ENCODE data around the gene GNLY.
"Not testable (repeated sequence)": the region's sequence is repeated elsewhere in the genome, so short reads cannot be mapped to it uniquely, and the experiment has no call there.

The GNLY gene

DNA sequence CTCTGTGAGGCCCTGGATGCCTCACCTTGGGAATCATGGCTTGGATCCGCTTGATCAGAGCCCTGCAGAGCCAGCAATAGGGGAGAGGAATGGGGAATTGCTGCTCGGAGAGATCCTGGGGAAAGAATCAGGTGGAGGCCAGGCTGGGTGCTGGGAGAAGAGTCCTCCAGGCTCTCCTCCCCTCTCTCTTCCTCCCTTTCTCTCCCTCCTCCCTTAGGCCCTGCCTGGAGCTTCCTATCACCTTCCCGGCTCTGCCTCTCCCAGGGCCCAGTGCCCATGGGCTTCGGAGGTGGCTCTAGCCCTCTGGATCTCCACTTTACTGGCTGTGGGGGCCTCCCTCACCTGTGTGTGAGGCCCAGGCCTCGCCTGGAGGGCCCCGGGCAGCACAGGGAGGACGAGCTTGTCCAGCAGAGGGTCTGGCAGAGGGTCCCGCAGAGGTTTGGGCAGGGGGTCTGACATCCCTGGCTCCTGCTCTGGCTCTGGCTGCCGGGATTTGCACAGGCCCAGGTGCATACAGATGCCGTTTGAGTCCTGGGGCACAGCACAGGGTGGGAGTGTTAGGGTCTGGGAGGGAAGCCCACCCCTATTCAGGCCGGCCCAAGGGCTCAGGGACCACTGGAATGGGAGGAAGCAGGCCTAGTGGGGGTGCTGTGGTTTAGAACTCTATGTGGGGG is 28.8 kb upstream of the GNLY start:
- no peak for DNase-seq (ENCODE audit: low spot score)

DNA sequence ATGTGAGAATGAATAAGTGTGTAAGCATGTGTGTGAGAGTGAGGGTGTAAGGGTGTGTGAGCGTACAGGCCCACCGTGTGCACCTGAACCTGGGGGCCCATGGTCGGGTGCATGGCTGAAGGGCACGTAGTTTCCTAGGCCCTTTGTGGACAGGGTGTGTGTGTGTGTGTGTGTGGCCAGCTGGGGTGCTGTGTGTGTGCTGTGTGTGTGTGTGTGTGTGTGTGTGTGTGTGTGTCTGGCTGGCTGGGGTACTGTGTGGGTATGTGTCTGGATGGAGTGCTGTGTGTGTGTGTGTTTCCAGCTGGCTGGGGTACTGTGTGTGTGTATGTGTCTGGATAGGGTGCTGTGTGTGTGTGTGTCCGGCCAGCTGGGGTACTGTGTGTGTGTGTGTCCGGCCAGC is 28.1 kb upstream of the GNLY start:
- no peak for DNase-seq (ENCODE audit: low spot score)

DNA sequence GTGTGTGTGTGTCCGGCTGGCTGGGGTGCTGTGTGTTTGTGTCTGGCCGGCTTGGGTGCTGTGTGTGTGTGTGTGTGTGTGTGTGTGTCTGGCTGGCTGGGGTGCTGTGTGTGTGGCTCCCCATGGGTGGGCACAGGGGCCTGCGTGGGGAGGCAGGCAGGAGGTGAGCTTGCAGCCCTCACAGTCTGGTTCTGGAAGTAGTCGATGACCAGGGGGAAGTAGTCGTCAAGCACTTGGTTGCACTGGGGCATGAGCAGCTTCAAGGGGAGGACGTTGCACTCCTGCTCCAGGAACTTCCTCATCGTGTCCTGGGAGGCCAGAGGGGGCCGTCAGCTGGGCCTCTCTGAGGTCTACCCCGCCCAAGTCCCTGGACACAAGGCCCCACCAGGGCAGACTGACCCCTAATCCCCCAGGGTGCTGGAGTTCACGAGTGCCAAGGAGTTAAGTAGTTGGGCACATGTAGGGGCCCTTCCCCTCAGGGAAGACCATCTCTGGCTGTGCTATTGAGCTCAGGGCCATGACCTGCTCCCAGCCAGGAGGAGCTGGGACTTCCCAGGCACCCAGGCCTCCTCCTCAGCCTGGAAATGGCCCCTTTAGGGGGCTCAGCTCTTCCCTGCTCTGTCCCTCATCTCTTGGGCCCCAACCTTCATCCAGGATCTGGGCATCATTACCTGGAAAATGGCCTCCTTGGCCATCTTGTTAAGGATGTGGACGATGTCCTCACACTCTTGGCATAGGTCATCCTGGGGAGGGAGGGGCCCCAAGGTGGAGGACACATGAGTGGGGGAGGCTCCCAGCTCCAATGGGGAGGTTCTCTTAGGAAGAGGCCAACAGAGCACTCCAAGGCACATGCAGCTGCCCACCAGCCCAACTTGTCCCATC is 27.5 kb upstream of the GNLY start:
- no peak for DNase-seq (ENCODE audit: low spot score)

GRCh38 chr2:85667561-85668008 is 26.6 kb upstream of the GNLY start:
- DNase-seq (ENCODE audit: low spot score), result no peak

GRCh38 chr2:85668009-85668856 is 25.9 kb upstream of the GNLY start, which contains the start of gene SFTPB:
SFTPB (minus strand) TSS chr2:85668199; CDS start chr2:85668183, 16 bp downstream.
- peak; percentile 47 for DNase-seq (ENCODE audit: low spot score)

GRCh38 chr2:85668857-85669142 is 25.4 kb upstream of the GNLY start:
- DNase-seq (ENCODE audit: low spot score), result no peak

DNA sequence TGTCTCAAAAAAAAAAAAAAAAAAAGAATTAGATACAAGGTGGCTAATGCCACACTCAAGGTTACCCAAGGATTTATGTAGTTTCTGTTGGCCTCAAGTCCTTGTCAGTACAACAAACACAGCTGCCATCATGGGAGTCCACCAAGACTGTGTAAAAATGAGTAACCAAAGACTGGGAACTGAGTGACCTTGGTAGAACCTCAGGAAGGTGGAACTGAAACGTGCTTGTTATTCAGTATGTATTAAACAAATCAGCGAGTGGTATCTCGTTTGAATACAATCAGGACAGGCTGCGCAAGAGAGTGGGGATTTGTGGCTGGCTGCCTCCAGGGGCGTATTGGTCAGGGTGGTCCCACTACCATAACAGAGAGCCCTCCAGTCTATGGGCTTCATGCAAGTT is 24.6 kb upstream of the GNLY start:
- no peak for DNase-seq (ENCODE audit: low spot score)

DNA sequence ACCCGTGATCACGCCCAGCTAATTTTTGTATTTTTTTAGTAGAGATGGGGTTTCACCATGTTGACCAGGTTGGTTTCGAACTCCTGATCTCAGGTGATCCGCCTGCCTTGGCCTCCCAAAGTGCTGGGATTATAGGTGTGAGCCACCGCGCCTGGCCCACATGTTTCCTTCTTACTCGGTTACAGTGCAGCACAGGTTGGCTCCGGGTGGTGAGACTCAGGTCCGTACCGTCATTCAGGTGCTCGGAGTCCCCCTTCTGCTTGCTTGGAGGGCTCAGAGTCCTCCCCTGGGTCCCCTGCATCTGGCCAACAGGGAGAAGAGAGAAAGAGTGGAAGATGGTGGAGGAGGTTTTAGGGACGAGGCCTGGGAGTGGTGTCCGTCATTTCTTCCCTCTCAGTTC is 23.7 kb upstream of the GNLY start:
- DNase-seq (ENCODE audit: low spot score), result not testable (repeated sequence)

DNA sequence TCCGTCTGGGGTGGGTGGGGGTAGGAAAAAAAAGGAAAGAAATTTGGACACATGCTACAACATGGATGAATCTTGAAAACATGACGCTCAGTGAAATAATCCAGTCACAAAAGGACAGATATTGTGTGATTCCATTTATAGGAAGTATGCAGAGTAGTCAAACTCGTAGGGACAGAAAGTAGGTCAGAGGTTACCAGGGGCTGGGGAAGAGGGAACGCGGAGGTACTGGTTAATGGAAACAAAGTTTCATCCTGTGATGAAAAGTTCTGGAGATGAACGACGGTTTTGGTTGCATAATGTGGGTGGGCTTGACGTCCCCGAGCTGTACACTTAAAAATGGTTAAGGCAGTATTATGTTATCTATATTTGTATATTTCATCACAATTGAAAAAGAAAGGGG is 21.7 kb upstream of the GNLY start:
- no peak for DNase-seq (ENCODE audit: low spot score)

GRCh38 chr2:85673716-85674375 is 20.3 kb upstream of the GNLY start:
- DNase-seq (ENCODE audit: low spot score), result no peak

DNA sequence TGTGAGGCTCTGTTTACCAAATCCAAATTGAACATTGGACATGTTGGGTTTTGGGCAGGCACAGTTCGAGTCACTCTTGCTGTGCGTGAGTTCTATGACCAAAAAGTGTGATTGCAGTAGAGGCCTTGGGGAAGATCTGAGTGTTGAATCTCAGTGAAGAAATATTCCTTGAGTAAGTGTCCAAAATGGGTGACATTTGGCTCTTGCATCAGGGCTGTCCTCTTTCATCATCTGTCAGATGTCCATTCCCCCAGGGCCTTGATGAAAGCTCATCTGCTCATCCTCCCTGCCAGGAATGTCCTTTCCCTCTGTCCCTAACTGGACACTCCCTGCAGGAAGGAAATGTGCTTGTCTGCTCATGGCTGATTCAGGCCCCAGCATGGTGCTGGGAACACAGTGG is 19.7 kb upstream of the GNLY start:
- no peak for DNase-seq (ENCODE audit: low spot score)

GRCh38 chr2:85675427-85675826 is 18.7 kb upstream of the GNLY start:
- no peak for DNase-seq (ENCODE audit: low spot score)

DNA sequence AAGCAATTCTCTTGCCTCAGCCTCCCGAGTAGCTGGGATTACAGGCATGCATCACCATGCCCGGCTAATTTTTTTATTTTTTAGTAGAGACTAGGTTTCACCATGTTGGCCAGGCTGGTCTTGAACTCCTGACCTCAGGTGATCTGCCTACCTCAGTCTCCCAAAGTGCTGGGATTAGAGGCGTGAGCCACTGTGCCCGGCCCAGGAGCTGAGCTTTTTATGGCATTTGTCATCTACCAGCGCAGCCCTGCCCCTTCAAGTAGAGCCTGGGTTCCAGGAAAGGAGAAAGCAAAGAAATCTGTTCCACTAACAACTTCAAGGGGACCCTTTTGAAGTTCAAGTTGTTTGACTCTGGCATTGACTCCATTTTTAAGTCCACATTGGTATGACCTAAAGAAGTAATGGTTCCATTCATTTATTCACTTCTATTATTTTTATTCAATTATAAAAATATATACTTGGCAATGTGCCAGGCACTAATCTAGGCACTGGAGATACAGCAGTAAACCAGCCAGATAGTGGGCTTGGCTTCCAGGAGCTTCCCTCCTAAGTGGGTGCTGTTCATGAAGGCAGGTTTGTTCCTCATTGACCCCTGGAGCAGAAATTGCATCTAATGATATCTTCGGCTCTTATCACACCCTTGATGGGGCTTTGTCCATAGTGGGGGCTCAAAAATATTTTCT is 18.2 kb upstream of the GNLY start:
- no peak for DNase-seq (ENCODE audit: low spot score)

DNA sequence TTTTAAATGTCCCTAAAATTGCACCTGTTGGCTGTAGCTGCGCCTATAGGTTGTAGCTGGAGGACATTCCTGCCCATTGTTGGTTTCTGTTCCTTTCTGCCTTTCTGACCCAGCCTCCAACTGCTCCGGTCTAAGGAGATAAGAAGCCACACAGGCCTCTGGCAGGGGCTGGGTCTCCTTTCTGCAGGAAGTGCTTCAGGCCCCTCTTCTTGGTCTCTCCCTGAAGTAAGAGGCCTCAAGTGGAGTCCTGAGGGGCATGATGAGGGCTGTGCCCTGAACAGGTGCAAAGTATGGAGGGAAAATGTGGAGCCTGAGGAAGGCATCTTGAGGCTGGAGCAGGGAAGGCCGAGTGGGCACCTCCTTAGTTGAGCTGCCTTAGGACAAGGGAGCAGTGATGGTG is 15.8 kb upstream of the GNLY start:
- DNase-seq (ENCODE audit: low spot score), result no peak

DNA sequence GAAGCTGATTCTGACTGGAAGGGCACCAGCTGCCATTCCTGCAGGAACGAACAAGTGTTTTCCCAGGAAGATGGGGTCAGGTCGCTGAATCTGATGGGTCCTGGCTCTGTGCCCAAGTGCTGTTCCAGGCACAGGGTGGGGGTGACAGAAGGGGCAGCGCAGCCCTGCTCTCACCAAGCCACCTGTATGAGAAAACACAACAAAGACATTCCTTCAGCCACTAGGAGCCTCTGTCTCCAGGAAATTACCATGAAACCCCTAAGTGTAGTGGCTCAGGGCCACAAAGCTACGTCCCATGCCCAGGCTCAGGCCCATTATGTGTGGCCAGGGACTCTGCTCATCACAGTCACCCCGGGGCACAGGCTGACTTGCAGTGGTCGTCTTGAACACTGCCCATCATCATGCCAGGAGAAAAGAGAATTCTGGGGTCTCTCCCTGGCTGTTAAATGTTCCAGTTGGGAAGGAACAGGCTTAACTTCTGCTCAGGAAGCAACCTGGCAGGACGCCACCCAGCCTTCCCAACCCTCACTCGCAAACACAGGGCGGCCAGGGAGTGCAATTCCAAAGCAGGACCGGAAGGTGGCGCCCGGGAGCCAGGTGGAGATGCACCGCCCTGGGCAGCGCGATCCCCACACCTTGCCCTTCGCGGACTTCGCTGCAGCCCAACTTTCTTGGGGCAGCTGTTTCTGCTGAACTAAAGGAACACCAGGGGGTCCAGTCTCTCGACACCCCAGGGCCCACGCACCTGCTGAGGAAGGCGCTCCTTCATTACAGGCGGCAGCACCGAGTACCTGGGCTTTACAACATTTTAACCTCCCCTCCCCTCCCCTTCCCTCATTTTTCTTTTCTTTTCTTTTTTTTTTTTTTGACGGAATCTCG is 15.1 kb upstream of the GNLY start:
- DNase-seq (ENCODE audit: low spot score), result peak; percentile 96

- no peak for DNase-seq (ENCODE audit: low spot score)
Measured at GRCh38 chr2:85680707-85681371, 13.3 kb upstream of the GNLY start.

DNA sequence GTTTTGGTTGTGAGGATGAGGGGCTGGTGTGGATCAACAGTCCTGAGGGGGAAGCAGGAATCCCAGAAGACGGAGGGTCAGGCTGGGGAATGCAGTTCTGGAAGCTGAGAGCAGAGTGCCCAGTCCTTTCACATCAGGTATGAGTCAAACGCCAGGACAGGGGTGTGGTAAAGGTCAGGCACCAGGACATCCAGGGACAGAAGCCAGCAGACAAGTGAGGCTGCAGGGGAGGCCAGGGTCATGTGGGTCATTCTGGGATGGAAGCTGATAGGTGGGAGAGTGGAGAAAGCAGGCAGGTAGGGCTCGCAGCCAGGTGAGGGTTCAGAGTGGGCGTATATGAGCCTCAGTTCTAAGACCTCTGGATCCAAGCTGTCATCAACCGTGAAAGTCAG is 12.8 kb upstream of the GNLY start:
- DNase-seq (ENCODE audit: low spot score), result no peak

- no peak for DNase-seq (ENCODE audit: low spot score)
Measured at GRCh38 chr2:85681776-85682175, 12.4 kb upstream of the GNLY start.

GRCh38 chr2:85682378-85682777 is 11.8 kb upstream of the GNLY start:
- peak; percentile 33 for DNase-seq (ENCODE audit: low spot score)

DNA sequence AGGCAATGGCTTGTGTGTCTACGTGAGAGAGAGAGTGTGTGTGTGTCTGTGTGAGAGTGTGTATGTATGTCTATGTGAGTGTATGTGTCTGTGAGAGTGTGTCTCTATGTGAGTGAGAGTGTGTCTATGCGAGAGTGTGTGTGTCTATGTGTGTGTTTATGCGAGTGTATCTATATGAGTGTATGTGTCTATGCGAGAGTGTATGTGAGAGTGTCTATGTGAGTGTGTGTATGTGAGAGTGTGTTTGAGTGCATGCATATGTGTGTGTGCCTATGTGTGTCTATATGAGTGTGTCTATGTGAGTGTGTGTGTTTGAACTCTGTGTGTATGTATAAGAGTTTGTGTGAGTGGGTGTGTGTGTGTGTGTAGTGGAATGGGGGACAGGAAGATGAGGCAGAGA is 9.8 kb upstream of the GNLY start:
- DNase-seq (ENCODE audit: low spot score), result no peak

All from AG20443 (cell line).